Colonic mucosa (tissue), 4 donors: Measurements from ENCODE around the gene FDCSP. TPM values are rescaled to one million over a fixed set of nuclear protein-coding genes. Genes with fewer than 3 reads are reported as not detected.
A peak's percentile ranks its signal among the peaks of the same experiment; 100 is the strongest.

Experiments used
- DNase-seq: peaks from one replicate; pipeline ENCODE4 v3.0.0-alpha.2; 2020
- H3K27ac ChIP-seq: fragments of 200-600 bp; one replicate; pipeline ENCODE4 v1.8.0; 2021
- H3K27me3 ChIP-seq: fragments of 200-600 bp; one replicate; pipeline ENCODE4 v1.8.0; 2021
- H3K36me3 ChIP-seq: fragments of 200-600 bp; one replicate; pipeline ENCODE4 v1.8.0; 2021
- H3K4me1 ChIP-seq: fragments of 200-600 bp; one replicate; pipeline ENCODE4 v1.8.0; 2021; ENCODE audit warnings: mild to moderate bottlenecking
- H3K4me3 ChIP-seq: fragments of 200-600 bp; one replicate; pipeline ENCODE4 v1.8.0; 2021
- H3K9ac ChIP-seq, 2 donors: one replicate each; pipeline ENCODE4 v1.7.0; 2013; ENCODE audit warnings: control low read depth in 2 of 2, low read depth in 2 of 2, low read length in 2 of 2
- H3K9me3 ChIP-seq: fragments of 200-600 bp; one replicate; pipeline ENCODE4 v1.8.0; 2021
- intact Hi-C: fragments of 100-400 bp; cut with DNase I; formaldehyde crosslinking; loops from one replicate; pipeline ENCODE4 v1.14.1; 2022
- total RNA-seq, 2 donors: library from RNA; stranded (reverse); fragmentation: NEBNext Ultra II Directional in 1 of 2; extraction: Animal tissue kit (Norgen Biotek cat#: 25700) in 1 of 2; gene quantifications; one replicate each; pipeline ENCODE4 v1.2.1, GENCODE V29; 2021
- TF ChIP-seq, protein P1 (sequence below): fragments of 200-600 bp; IDR thresholded peaks from one replicate; pipeline ENCODE4 v1.8.0; 2022; ENCODE audit warnings: antibody characterized with exemption, mild to moderate bottlenecking
- donor health status: healthy.
- donor health status: DM: no; HTN: no; CAD: no.
- donor health status: DM: no; HTN: no; CAD: no.

FDCSP gene
- total RNA-seq, 2 donors from 2014 or later = 0.49 TPM; not detected in 1

DNA sequence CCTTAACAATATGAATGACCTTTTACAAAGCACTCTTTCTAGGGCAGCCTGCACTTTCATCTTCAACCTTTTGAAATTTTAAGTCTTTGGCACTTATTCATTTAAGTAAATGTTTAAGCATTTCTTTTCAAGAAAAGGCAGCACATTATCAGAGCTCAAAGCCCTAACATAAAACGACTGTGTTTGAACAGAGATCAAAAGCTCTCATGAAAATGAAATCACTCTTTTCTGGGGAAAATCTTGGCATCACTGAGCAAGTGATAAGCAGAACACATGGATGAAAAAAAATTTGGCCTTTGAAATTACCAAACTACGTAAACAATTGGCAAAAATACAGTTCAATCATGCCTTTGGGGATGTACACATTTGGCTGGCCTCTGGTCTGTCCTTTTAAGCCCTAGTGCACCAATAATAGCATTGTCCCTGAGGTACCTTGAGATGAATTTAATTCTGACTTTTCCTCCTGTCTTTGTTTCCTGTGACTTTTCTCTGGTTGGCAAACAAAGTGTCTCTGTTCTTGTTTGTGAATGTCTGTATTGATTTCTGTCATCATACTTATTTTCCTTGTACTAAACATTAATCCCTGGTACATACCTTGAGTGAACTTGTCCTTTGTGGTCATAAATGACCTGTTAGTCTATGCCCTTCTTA lies 43.3 kb upstream of the FDCSP start:
- TF ChIP-seq, protein P1, sequence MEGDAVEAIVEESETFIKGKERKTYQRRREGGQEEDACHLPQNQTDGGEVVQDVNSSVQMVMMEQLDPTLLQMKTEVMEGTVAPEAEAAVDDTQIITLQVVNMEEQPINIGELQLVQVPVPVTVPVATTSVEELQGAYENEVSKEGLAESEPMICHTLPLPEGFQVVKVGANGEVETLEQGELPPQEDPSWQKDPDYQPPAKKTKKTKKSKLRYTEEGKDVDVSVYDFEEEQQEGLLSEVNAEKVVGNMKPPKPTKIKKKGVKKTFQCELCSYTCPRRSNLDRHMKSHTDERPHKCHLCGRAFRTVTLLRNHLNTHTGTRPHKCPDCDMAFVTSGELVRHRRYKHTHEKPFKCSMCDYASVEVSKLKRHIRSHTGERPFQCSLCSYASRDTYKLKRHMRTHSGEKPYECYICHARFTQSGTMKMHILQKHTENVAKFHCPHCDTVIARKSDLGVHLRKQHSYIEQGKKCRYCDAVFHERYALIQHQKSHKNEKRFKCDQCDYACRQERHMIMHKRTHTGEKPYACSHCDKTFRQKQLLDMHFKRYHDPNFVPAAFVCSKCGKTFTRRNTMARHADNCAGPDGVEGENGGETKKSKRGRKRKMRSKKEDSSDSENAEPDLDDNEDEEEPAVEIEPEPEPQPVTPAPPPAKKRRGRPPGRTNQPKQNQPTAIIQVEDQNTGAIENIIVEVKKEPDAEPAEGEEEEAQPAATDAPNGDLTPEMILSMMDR = no peak
- H3K9ac ChIP-seq = no peak overlapping the region
- DNase-seq = no peak
- no peaks in the 10 kb centered on the region for H3K27me3 ChIP-seq
- no peaks in the 10 kb centered on the region for H3K36me3 ChIP-seq
- H3K4me1 ChIP-seq = no peaks in the 10 kb centered on the region
- intact Hi-C loops = loop anchor here (5.0 kb wide), 1 partner anchor 285 kb away; no protein-coding TSS in a partner anchor
- no peaks in the 10 kb centered on the region for H3K9me3 ChIP-seq
- no peak overlapping the region for H3K27ac ChIP-seq
- H3K4me3 ChIP-seq = no peak overlapping the region

DNA sequence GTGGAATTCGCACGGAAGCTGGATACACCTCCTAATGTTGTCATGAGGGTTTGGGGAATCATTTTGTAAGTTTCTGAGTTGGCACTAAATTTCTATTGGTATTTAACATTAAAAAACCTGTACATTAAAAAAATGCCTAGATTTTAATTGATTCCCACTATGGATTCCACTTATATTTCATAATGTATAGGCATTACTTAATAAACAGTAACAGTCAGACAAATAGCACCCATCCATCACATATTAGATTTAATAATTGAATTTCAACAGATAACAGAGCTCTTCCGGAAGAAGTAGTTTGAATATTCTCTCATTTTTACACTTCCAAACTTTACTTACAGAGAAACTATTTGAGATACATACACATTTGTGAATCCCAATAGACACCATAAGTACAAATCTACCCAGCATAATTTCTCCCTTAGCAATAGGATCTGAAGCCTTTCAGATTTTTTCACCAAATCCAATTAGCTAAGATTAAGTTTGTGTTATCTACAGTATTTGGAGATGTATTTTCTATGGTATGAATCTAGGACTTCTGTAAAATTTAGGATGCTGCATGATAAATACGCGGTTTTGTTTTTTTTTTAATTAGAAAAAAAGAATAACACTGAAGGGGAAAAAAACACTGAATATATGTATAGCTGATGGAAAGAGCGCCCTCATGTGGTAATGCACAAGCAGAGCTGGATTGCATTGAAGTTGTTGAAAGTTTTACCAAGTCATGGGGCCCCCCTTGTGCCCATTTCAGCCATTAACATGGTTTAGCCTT lies 42.6 kb upstream of the FDCSP start:
- Histone ChIP-seq H3K27ac (no peak overlapping the region), H3K9ac (no peak overlapping the region), H3K27me3 (no peaks in the 10 kb centered on the region), H3K9me3 (no peaks in the 10 kb centered on the region), H3K36me3 (no peaks in the 10 kb centered on the region), H3K4me3 (no peak overlapping the region), H3K4me1 (no peaks in the 10 kb centered on the region)
- DNase-seq = peak; percentile 27
- TF ChIP-seq, protein P1 = peak; percentile 66
- intact Hi-C loops = loop anchor here (5.0 kb wide), 1 partner anchor 286 kb away; no protein-coding TSS in a partner anchor

DNA sequence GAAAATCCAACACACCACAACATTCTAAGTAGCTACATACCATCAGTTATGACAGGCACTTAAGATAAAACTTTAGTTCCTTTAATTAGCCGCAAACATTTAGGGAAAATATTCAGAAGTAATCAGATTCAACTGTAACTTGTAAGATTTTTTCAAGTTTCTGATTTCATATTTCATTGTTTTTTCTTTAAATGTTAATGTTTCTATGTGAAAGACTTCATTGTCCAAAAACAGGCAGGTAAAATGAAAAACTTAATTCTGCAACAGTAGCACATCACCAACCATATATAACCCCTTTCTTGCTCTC lies 42.0 kb upstream of the FDCSP start:
- Histone ChIP-seq H3K9ac (no peak overlapping the region), H3K27me3 (no peaks in the 10 kb centered on the region), H3K27ac (no peak overlapping the region), H3K9me3 (no peaks in the 10 kb centered on the region), H3K4me3 (no peak overlapping the region), H3K4me1 (no peaks in the 10 kb centered on the region), H3K36me3 (no peaks in the 10 kb centered on the region)
- intact Hi-C loops = loop anchor here (5.0 kb wide), 1 partner anchor 287 kb away; no protein-coding TSS in a partner anchor
- no peak for DNase-seq
- TF ChIP-seq, protein P1 = peak; percentile 4

DNA sequence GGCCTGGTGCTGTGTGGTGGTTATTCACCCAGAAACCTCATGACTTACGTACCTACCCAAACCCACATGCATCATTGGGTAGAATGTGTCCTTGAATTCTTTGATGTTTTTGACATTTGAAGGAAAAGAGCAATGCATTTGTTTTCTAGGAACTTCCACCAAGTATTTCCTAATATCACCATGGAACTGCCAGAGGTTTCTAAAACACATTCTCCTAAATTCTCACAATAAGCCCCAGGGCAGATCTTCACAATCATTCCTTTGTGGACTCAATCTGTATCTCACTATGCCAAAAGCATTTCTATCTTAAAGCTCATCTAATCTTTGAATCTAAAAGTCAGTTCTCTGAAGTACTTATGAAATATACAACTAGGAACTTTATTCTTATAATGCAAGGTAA lies 38.7 kb upstream of the FDCSP start:
- Histone ChIP-seq H3K27me3 (no peaks in the 10 kb centered on the region), H3K4me3 (no peak overlapping the region), H3K4me1 (no peaks in the 10 kb centered on the region), H3K36me3 (no peaks in the 10 kb centered on the region), H3K9me3 (no peaks in the 10 kb centered on the region), H3K27ac (no peak overlapping the region), H3K9ac (no peak overlapping the region)
- intact Hi-C loops = no loop called here
- TF ChIP-seq, protein P1 = no peak
- DNase-seq = no peak

DNA sequence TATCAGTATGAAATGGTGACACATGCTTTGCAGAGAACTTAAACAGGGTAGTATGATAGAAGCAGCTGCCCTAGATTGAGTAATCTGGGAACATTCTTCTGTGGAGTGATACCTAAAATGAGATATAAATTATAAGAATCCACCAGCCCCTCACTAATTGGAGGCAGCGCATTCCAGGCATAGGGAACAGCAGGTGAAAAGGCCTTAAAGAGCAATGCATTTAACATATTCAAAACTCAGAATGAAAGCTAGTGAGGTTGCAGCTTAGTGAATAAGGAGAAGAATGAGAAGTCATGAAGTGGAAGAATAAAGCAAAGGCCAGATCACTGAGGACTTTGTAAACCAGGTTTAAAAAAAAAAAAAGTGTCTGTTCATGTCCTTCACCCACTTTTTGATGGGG lies 35.3 kb upstream of the FDCSP start:
- TF ChIP-seq, protein P1 = no peak
- Histone ChIP-seq H3K27ac (no peak overlapping the region), H3K4me3 (no peak overlapping the region), H3K27me3 (no peaks in the 10 kb centered on the region), H3K4me1 (no peaks in the 10 kb centered on the region), H3K9me3 (no peaks in the 10 kb centered on the region), H3K36me3 (no peaks in the 10 kb centered on the region), H3K9ac (no peak overlapping the region)
- DNase-seq = no peak
- intact Hi-C loops = no loop called here
